GM12878 (cell line): ENCODE measurements around the gene ELK4. TPM values are rescaled to one million over a fixed set of nuclear protein-coding genes. Genes with fewer than 3 reads are reported as not detected.
A peak's percentile ranks its signal among the peaks of the same experiment; 100 is the strongest.

Experiments
- ATAC-seq: fragments of 200-7000 bp; cut with Tn5 transposase; 3 replicates; pipeline ENCODE4 v1.9.1; 2020; ENCODE audit warnings: mild to moderate bottlenecking, moderate library complexity
- BruUV-seq: library from RNA; stranded (reverse); fragments of 400-500 nt; replicated peaks from 2 replicates; lab custom pipeline; 2021; lab: Mats Ljungman, UMichigan
- CTCF ChIA-PET: fragments of 300-600 bp; sonication (Branson Sonifier 250); formaldehyde crosslinking; extraction: SDS; loops from one replicate; lab custom pipeline; 2021; ENCODE audit warnings: inconsistent platforms; lab: Yijun Ruan, JAX
- POLR2A ChIA-PET: fragments of 350-600 bp; formaldehyde crosslinking; extraction: SDS; loops from one replicate; lab custom pipeline; 2021; ENCODE audit warnings: inconsistent platforms; lab: Charles Lee
- RAD21 ChIA-PET: fragments of 300-600 bp; sonication (Branson Sonifier 250); formaldehyde crosslinking; loops from one replicate; lab custom pipeline; 2023; ENCODE audit warnings: antibody characterized with exemption; ENCODE audit not compliant: unreplicated experiment; lab: Charles Lee
- SMC1A ChIA-PET: fragments of 300-600 bp; sonication (Branson Sonifier 250); formaldehyde crosslinking; loops from one replicate; lab custom pipeline; 2023; ENCODE audit not compliant: unreplicated experiment, uncharacterized antibody; lab: Charles Lee
- DNase-seq: peaks from one replicate; pipeline ENCODE4 v3.0.0-alpha.2; 2011; ENCODE audit warnings: low read depth, low spot score
- FAIRE-seq: peaks from 3 replicates; lab custom pipeline; 2011; peaks lifted over from hg19 to GRCh38; lab: Jason Lieb, UNC
- H2AFZ ChIP-seq: 2 replicates; pipeline ENCODE4 v1.6.0; 2011; ENCODE audit warnings: low read depth, low read length, control low read depth; ENCODE audit not compliant: control insufficient read depth
- H3K27ac ChIP-seq: 2 replicates; pipeline ENCODE4 v1.5.1; 2011; ENCODE audit warnings: control low read depth; ENCODE audit not compliant: control insufficient read depth, insufficient read depth
- H3K27me3 ChIP-seq, 2 experiments: replicated peaks in 1 of 2; 2 replicates each; pipeline versions ENCODE4 v1.6.0 to v1.6.1; 2011; ENCODE audit warnings: low read length in 1 of 2; ENCODE audit not compliant: control insufficient read depth in 2 of 2, insufficient read depth in 2 of 2
- H3K36me3 ChIP-seq, 2 experiments: 2 replicates each; pipeline ENCODE4 v1.5.1; 2011; ENCODE audit warnings: low read length in 1 of 2; ENCODE audit not compliant: control insufficient read depth in 2 of 2, insufficient read depth in 2 of 2
- H3K4me1 ChIP-seq: 2 replicates; pipeline ENCODE4 v1.6.1; 2011; ENCODE audit warnings: mild to moderate bottlenecking, low read length, moderate library complexity, mixed read lengths; ENCODE audit not compliant: control insufficient read depth, insufficient read depth
- H3K4me2 ChIP-seq: 2 replicates; pipeline ENCODE4 v1.6.0; 2011; ENCODE audit warnings: control low read depth; ENCODE audit not compliant: control insufficient read depth, insufficient read depth
- H3K4me3 ChIP-seq: fragments of 200-600 bp; sonication (generic); 2 replicates; pipeline ENCODE4 v1.5.1; 2016
- H3K79me2 ChIP-seq: 2 replicates; pipeline ENCODE4 v1.6.0; 2011; ENCODE audit warnings: low read length; ENCODE audit not compliant: control insufficient read depth, insufficient read depth
- H3K9ac ChIP-seq: 2 replicates; pipeline ENCODE4 v1.8.0; 2011; ENCODE audit warnings: low read length, control low read depth, mixed read lengths; ENCODE audit not compliant: control insufficient read depth, insufficient read depth
- H3K9me3 ChIP-seq: replicated peaks from 3 replicates; pipeline ENCODE4 v1.5.1; 2011; ENCODE audit warnings: mild to moderate bottlenecking, low read length; ENCODE audit not compliant: control insufficient read depth, insufficient read depth
- H4K20me1 ChIP-seq: 2 replicates; pipeline ENCODE4 v1.6.0; 2011; ENCODE audit not compliant: control insufficient read depth, insufficient read depth
- EED ChIP-seq: sonication (generic); IDR thresholded peaks from 2 replicates; pipeline ENCODE4 v1.6.1; 2016; ENCODE audit warnings: antibody characterized with exemption, low read depth
- HDAC2 ChIP-seq: fragments of 200-600 bp; sonication (generic); IDR thresholded peaks from 2 replicates; pipeline ENCODE4 v1.6.1; 2017
- IKZF1 ChIP-seq: fragments of 450-650 bp; conservative IDR thresholded peaks from 2 replicates; pipeline ENCODE4 v1.6.1; 2017; ENCODE audit warnings: antibody characterized with exemption, mild to moderate bottlenecking
- POLR2A ChIP-seq: IDR thresholded peaks from 2 replicates; pipeline ENCODE4 v1.6.1; 2011; ENCODE audit warnings: low read depth, mild to moderate bottlenecking, low read length
- POLR2AphosphoS5 ChIP-seq: IDR thresholded peaks from 2 replicates; pipeline ENCODE4 v1.6.1; 2011; ENCODE audit warnings: mild to moderate bottlenecking, low read length, inconsistent platforms
- RBBP5 ChIP-seq: fragments of 200-600 bp; sonication (generic); conservative IDR thresholded peaks from 2 replicates; pipeline ENCODE4 v1.6.1; 2016
- STAT1 ChIP-seq: fragments of 450-650 bp; conservative IDR thresholded peaks from 2 replicates; pipeline ENCODE4 v1.6.1; 2014; ENCODE audit warnings: antibody characterized with exemption, mild to moderate bottlenecking
- ZNF24 ChIP-seq: fragments of 450-650 bp; IDR thresholded peaks from 2 replicates; pipeline ENCODE4 v1.6.1; 2017; ENCODE audit warnings: antibody characterized with exemption, mild to moderate bottlenecking
- WGBS: methylation state at CpG from one replicate; pipeline ENCODE4 v1.1.6; 2016; ENCODE audit warnings: low lambda C conversion rate; ENCODE audit not compliant: insufficient replicate concordance, insufficient coverage; ENCODE audit errors: missing lambda C conversion rate; 5-methylcytosine and 5-hydroxymethylcytosine counted together
- in situ Hi-C: fragments of 300-500 bp; cut with MboI; formaldehyde crosslinking; loops from 9 replicates; pipeline ENCODE4 v1.14.3; 2018; ENCODE audit warnings: mixed read lengths
- intact Hi-C: fragments of 100-400 bp; cut with micrococcal nuclease; formaldehyde crosslinking; loops from one replicate; pipeline ENCODE4 v1.14.2; 2022; ENCODE audit not compliant: unreplicated experiment
- polyA plus RNA-seq, 11 experiments: library from polyadenylated mRNA; depleted of rRNA in 4 of 11; unstranded in 6 of 11; stranded (reverse) in 5 of 11; fragments of >200 nt; fragmentation: Nextera tagmentation in 4 of 11; fragmentation: Illumina TruSeq in 1 of 11; extraction: Ambion mirVana in 4 of 11; extraction: Trizol in 1 of 11; gene quantifications; 1 replicate in 1 of 11; 2 replicates in 10 of 11; pipeline versions ENCODE4 v1.2.1 to v1.2.3, GENCODE V29; 2011 to 2016; ENCODE audit warnings: inconsistent platforms in 2 of 11, missing spikeins in 2 of 11, low read depth in 1 of 11
- total RNA-seq, 4 experiments: library from RNA; depleted of rRNA in 3 of 4; stranded (reverse); fragments of >200 nt in 3 of 4; fragmentation: Illumina TruSeq in 1 of 4; extraction: Trizol in 1 of 4; gene quantifications; 2 replicates each; pipeline versions ENCODE4 v1.2.1 to v1.2.3, GENCODE V29; 2013 to 2021

Gene ELK4
- total and polyA plus RNA-seq, 10 of the 15 experiments (the other 5 are each of a cell fraction or from before 2014, with no cell fraction given) = 5.2 to 71.5 (median 18.5) TPM

DNA sequence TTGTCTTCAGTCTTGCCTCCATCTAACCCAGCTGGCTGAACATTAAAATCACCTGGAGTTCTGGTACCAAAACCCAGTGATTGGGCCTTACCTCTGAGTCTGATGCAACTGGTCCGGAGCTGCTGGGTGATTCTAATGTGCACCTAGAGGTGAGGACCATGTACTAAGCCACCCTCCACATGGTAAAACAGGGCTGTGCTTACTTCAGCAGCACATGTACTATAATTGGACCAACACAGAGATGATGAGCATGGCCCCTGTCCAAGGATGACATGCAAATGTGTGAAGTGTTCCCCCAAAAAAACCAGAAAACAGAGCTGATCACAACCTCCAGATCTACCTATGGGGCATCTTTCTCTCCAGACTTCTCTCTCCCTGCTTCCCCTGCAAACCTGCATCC is 37.0 kb downstream of the ELK4 start:
- Histone ChIP-seq H3K4me1 (peaks cover 44% of the 10 kb centered on the region), H3K36me3 (peaks cover 0 to 13% of the 10 kb centered on the region in 2 experiments; a peak in 2 of 4 replicates), H4K20me1 (no peaks in the 10 kb centered on the region), H3K4me2 (peak overlapping the region; percentile 36), H3K9me3 (no peaks in the 10 kb centered on the region), H3K4me3 (no peak overlapping the region), H3K79me2 (peaks cover 7% of the 10 kb centered on the region), H3K27me3 (no peaks in the 10 kb centered on the region), H2AFZ (no peak overlapping the region), H3K9ac (no peak overlapping the region), H3K27ac (peak overlapping the region; percentile 71; the same call in 1 of the 2 replicates)
- intact Hi-C loops = loop anchor here (5.0 kb wide), 2 partner anchors 68 to 382 kb away; no protein-coding TSS in a partner anchor
- in situ Hi-C loops = loop anchor here (5.0 kb wide), 1 partner anchor 62 kb away; no protein-coding TSS in a partner anchor
- peak; percentile 29 for ATAC-seq
- no peak for DNase-seq
- no peak for TF ChIP-seq HDAC2
- TF ChIP-seq RBBP5 = no peak
- BruUV-seq = no TSS peak
- ChIA-PET CTCF (interaction anchor here (1.3 to 12.3 kb wide), 13 partner anchors 14 to 382 kb away, joined by 3 to 575 read pairs (median 11); partner anchors contain the start of gene ELK4), SMC1A (interaction anchor here (1.2 to 11.9 kb wide), 10 partner anchors 19 to 383 kb away, joined by 3 to 415 read pairs (median 26); partner anchors contain the start of gene ELK4), RAD21 (interaction anchor here (1.1 to 11.8 kb wide), 12 partner anchors 19 to 269 kb away, joined by 4 to 452 read pairs (median 8); partner anchors contain the start of genes ELK4 and NUCKS1), POLR2A (interaction anchor here (0.7 to 6.5 kb wide), 5 partner anchors 35 to 120 kb away, joined by 3 to 80 read pairs (median 3); partner anchors contain the start of gene ELK4)
- no peak for FAIRE-seq
- WGBS = 47% methylated on average over 1 of the region's 1 CpG

DNA sequence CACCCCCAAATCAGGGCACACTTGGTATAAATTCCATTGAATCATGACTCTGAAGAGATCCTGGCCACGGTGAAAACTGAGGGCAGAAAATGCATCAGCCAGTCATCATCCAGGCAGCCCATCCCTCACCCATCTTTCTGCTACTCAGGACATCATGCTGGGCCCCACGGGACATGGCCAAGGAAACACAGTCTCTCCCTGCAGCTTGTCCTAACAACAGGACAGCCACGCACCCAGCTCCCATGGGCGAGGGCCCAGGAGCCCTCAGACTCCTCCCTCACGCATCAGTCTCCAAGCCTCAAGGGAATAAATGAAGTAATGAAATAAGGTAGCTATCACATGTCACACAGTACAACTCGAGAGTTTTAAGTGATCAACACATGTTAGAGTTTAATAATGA is 37.8 kb downstream of the ELK4 start:
- peak; percentile 1; the same call in 1 of the 3 replicates for ATAC-seq
- Histone ChIP-seq H3K4me1 (peaks cover 38% of the 10 kb centered on the region), H3K27me3 (no peaks in the 10 kb centered on the region), H3K4me3 (peak overlapping the region; percentile 46), H3K4me2 (peak overlapping the region; percentile 96), H3K79me2 (peaks cover 7% of the 10 kb centered on the region), H3K27ac (peak overlapping the region; percentile 71), H4K20me1 (no peaks in the 10 kb centered on the region), H3K9me3 (no peaks in the 10 kb centered on the region), H2AFZ (no peak overlapping the region; the same call in 1 of the 2 replicates), H3K36me3 (peaks cover 0 to 8% of the 10 kb centered on the region in 2 experiments; a peak in 2 of 4 replicates), H3K9ac (peak overlapping the region; percentile 42)
- intact Hi-C loops = loop anchor here (5.0 kb wide), 2 partner anchors 67 to 383 kb away; no protein-coding TSS in a partner anchor
- 44% methylated on average over 6 of the region's 6 CpGs for WGBS
- TF ChIP-seq IKZF1 (0 out of 2 replicates have a peak, but pooled peaks have one; percentile 5), STAT1 (no peak), ZNF24 (peak; percentile 44; the same call in 1 of the 2 replicates), EED (0 out of 2 replicates have a peak, but pooled peaks have one; percentile 5), POLR2AphosphoS5 (0 out of 2 replicates have a peak, but pooled peaks have one; percentile 6), POLR2A (peak; percentile 54)
- no peak for DNase-seq
- ChIA-PET SMC1A (interaction anchor here (0.6 to 11.9 kb wide), 25 partner anchors 7 to 384 kb away, joined by 3 to 415 read pairs (median 7); partner anchors contain the start of gene ELK4), POLR2A (interaction anchor here (0.6 to 6.5 kb wide), 15 partner anchors 8 to 181 kb away, joined by 3 to 80 read pairs (median 4); partner anchors contain the start of genes ELK4 and RAB29), RAD21 (interaction anchor here (0.6 to 11.8 kb wide), 20 partner anchors 10 to 276 kb away, joined by 3 to 452 read pairs (median 8); partner anchors contain the start of genes ELK4 and NUCKS1), CTCF (interaction anchor here (0.8 to 12.3 kb wide), 15 partner anchors 13 to 383 kb away, joined by 3 to 575 read pairs (median 11); partner anchors contain the start of gene ELK4)
- in situ Hi-C loops = loop anchor here (5.0 kb wide), 1 partner anchor 63 kb away; no protein-coding TSS in a partner anchor
- no peak for FAIRE-seq
- no TSS peak for BruUV-seq
